H1 (cell line): ENCODE measurements around the gene ECEL1. TPM values are rescaled to one million over a fixed set of nuclear protein-coding genes. Genes with fewer than 3 reads are reported as not detected.
A peak's percentile ranks its signal among the peaks of the same experiment; 100 is the strongest.

Experiments
- CTCF ChIA-PET: fragments of 300-600 bp; sonication (Branson Sonifier 250); formaldehyde crosslinking; loops from one replicate; lab custom pipeline; 2021; ENCODE audit not compliant: partially characterized antibody; lab: Charles Lee
- POLR2A ChIA-PET: fragments of 300-600 bp; sonication (Branson Sonifier 250); formaldehyde crosslinking; loops from one replicate; lab custom pipeline; 2021; ENCODE audit warnings: inconsistent platforms; ENCODE audit not compliant: partially characterized antibody; lab: Charles Lee
- DNase-seq, 2 experiments: peaks; one replicate each; pipeline versions ENCODE4 v3.0.0 to v3.0.0-alpha.2; 2010 to 2022; ENCODE audit warnings: low spot score in 2 of 2, low read depth in 1 of 2, mixed read lengths in 1 of 2
- FAIRE-seq: peaks from 2 replicates; lab custom pipeline; 2011; peaks lifted over from hg19 to GRCh38; lab: Jason Lieb, UNC
- H2AFZ ChIP-seq: 2 replicates; pipeline ENCODE4 v1.8.1; 2012; ENCODE audit warnings: low read length, inconsistent platforms
- H2AK5ac ChIP-seq: 2 replicates; pipeline ENCODE4 v1.6.1; 2013; ENCODE audit warnings: low read depth, low read length
- H2BK120ac ChIP-seq: replicated peaks from 2 replicates; pipeline ENCODE3; 2013; ENCODE audit warnings: low read depth, low read length, inconsistent platforms
- H2BK12ac ChIP-seq: 2 replicates; pipeline ENCODE4 v1.6.1; 2013; ENCODE audit warnings: low read depth, low read length
- H2BK15ac ChIP-seq: 2 replicates; pipeline ENCODE4 v1.6.1; 2013; ENCODE audit warnings: low read length
- H2BK20ac ChIP-seq: 2 replicates; pipeline ENCODE4 v1.6.1; 2013; ENCODE audit warnings: low read length
- H2BK5ac ChIP-seq: 2 replicates; pipeline ENCODE4 v1.6.1; 2013; ENCODE audit warnings: low read depth, low read length
- H3K14ac ChIP-seq: 2 replicates; pipeline ENCODE4 v1.6.1; 2013; ENCODE audit warnings: inconsistent platforms; ENCODE audit not compliant: insufficient read length
- H3K18ac ChIP-seq: 2 replicates; pipeline ENCODE4 v1.6.1; 2013; ENCODE audit warnings: low read length; ENCODE audit errors: extremely low read depth
- H3K23ac ChIP-seq: 2 replicates; pipeline ENCODE4 v1.6.1; 2013; ENCODE audit warnings: inconsistent platforms; ENCODE audit not compliant: insufficient read length
- H3K23me2 ChIP-seq: 2 replicates; pipeline ENCODE4 v1.6.1; 2013; ENCODE audit warnings: low read depth, low read length
- H3K27ac ChIP-seq: 2 replicates; pipeline ENCODE4 v1.6.1; 2011; ENCODE audit warnings: low read depth, low read length, inconsistent platforms
- H3K27me3 ChIP-seq, 4 experiments: replicated peaks in 1 of 4; 1 replicate in 1 of 4; 2 replicates in 3 of 4; pipeline versions ENCODE4 v1.6.1 to v1.8.1; 2011 to 2013; ENCODE audit warnings: low read length in 3 of 4, mild to moderate bottlenecking in 3 of 4, inconsistent platforms in 2 of 4, mixed read lengths in 2 of 4, moderate library complexity in 1 of 4; ENCODE audit not compliant: control insufficient read depth in 3 of 4, insufficient read depth in 3 of 4; ENCODE audit errors: extremely low read depth in 1 of 4
- H3K36me3 ChIP-seq, 4 experiments: 2 replicates each; pipeline versions ENCODE4 v1.6.1 to v1.8.1; 2011 to 2013; ENCODE audit warnings: mild to moderate bottlenecking in 4 of 4, low read length in 3 of 4, moderate library complexity in 2 of 4, control low read depth in 1 of 4, inconsistent platforms in 1 of 4; ENCODE audit not compliant: insufficient read depth in 4 of 4, control insufficient read depth in 2 of 4
- H3K4ac ChIP-seq: replicated peaks from 2 replicates; pipeline ENCODE3; 2013; ENCODE audit warnings: low read length, low read depth, mixed read lengths, inconsistent platforms; ENCODE audit not compliant: insufficient read length
- H3K4me1 ChIP-seq, 4 experiments: replicated peaks in 1 of 4; 1 replicate in 1 of 4; 2 replicates in 3 of 4; pipeline versions ENCODE4 v1.6.1 to v1.8.1; 2011 to 2013; ENCODE audit warnings: low read length in 3 of 4, inconsistent platforms in 2 of 4, mixed read lengths in 1 of 4; ENCODE audit not compliant: insufficient read depth in 4 of 4, control insufficient read depth in 3 of 4
- H3K4me2 ChIP-seq, 2 experiments: 2 replicates each; pipeline versions ENCODE4 v1.6.1 to v1.8.1; 2011 to 2013; ENCODE audit warnings: low read depth in 2 of 2, low read length in 2 of 2, control low read depth in 1 of 2, inconsistent platforms in 1 of 2, mild to moderate bottlenecking in 1 of 2; ENCODE audit not compliant: insufficient read depth in 1 of 2
- H3K4me3 ChIP-seq, 4 experiments: fragments of 200-600, 300-600 bp in 1 of 4; sonication (generic), shearing (Covaris generic), sonication (Bioruptor Twin) in 1 of 4; 2 replicates each; pipeline versions ENCODE4 v1.5.1 to v1.8.1; 2011 to 2016; ENCODE audit warnings: low read length in 4 of 4, low read depth in 3 of 4, control low read depth in 2 of 4, inconsistent platforms in 2 of 4, mild to moderate bottlenecking in 2 of 4, mixed read lengths in 1 of 4, moderate library complexity in 1 of 4; ENCODE audit not compliant: insufficient read depth in 2 of 4; ENCODE audit errors: extremely low read depth in 1 of 4
- H3K56ac ChIP-seq: replicated peaks from 2 replicates; pipeline ENCODE3; 2013; ENCODE audit warnings: low read depth, mild to moderate bottlenecking, mixed read lengths, low read length, inconsistent platforms; ENCODE audit not compliant: insufficient read length
- H3K79me1 ChIP-seq: 2 replicates; pipeline ENCODE4 v1.6.1; 2013; ENCODE audit warnings: low read depth, low read length, control low read depth
- H3K79me2 ChIP-seq, 2 experiments: 2 replicates each; pipeline versions ENCODE4 v1.6.1 to v1.8.1; 2012 to 2013; ENCODE audit warnings: low read length in 2 of 2, mild to moderate bottlenecking in 2 of 2, inconsistent platforms in 1 of 2; ENCODE audit not compliant: insufficient read depth in 2 of 2, control insufficient read depth in 1 of 2
- H3K9ac ChIP-seq, 4 experiments: replicated peaks in 1 of 4; 1 replicate in 1 of 4; 2 replicates in 3 of 4; pipeline versions ENCODE4 v1.6.1 to v1.8.1; 2011 to 2013; ENCODE audit warnings: low read depth in 3 of 4, low read length in 3 of 4, control low read depth in 2 of 4, mild to moderate bottlenecking in 2 of 4, moderate library complexity in 2 of 4, inconsistent platforms in 1 of 4; ENCODE audit errors: extremely low read depth in 1 of 4
- H3K9me3 ChIP-seq, 2 experiments: 2 replicates each; pipeline versions ENCODE4 v1.6.1 to v1.8.1; 2012 to 2013; ENCODE audit warnings: mild to moderate bottlenecking in 2 of 2, moderate library complexity in 2 of 2, control low read depth in 1 of 2, inconsistent platforms in 1 of 2, low read depth in 1 of 2, low read length in 1 of 2, mixed read lengths in 1 of 2; ENCODE audit not compliant: insufficient read depth in 2 of 2
- H4K20me1 ChIP-seq, 2 experiments: replicated peaks in 1 of 2; 2 replicates each; pipeline versions ENCODE3 to v1.8.1; 2011 to 2013; ENCODE audit warnings: inconsistent platforms in 2 of 2, low read length in 2 of 2, mild to moderate bottlenecking in 1 of 2; ENCODE audit not compliant: insufficient read depth in 2 of 2, control insufficient read depth in 1 of 2
- H4K5ac ChIP-seq: 2 replicates; pipeline ENCODE4 v1.6.1; 2013; ENCODE audit warnings: low read length, low read depth, mixed read lengths, inconsistent platforms; ENCODE audit not compliant: insufficient read length
- H4K8ac ChIP-seq: 2 replicates; pipeline ENCODE4 v1.8.0; 2013; ENCODE audit warnings: mild to moderate bottlenecking, moderate library complexity, low read length, inconsistent platforms; ENCODE audit not compliant: insufficient read depth; ENCODE audit errors: extremely low read depth
- H4K91ac ChIP-seq: replicated peaks from 2 replicates; pipeline ENCODE3; 2013; ENCODE audit warnings: low read length, mixed read lengths, inconsistent platforms; ENCODE audit not compliant: insufficient read length
- EP300 ChIP-seq, 2 experiments: IDR thresholded peaks; 1 replicate in 1 of 2; 2 replicates in 1 of 2; pipeline ENCODE4 v1.6.1; 2011 to 2012; ENCODE audit warnings: low read depth in 2 of 2, low read length in 2 of 2, mild to moderate bottlenecking in 2 of 2, borderline replicate concordance in 1 of 2, inconsistent platforms in 1 of 2, moderate library complexity in 1 of 2
- RFX5 ChIP-seq: IDR thresholded peaks from 2 replicates; pipeline ENCODE4 v1.6.1; 2011; ENCODE audit warnings: low read depth, low read length, improper control_type of control experiment, borderline replicate concordance
- RNF2 ChIP-seq: fragments of 200-900, 300-1000 bp; sonication (generic); IDR thresholded peaks from 2 replicates; pipeline ENCODE4 v1.7.1; 2016; ENCODE audit warnings: borderline replicate concordance, low read depth, mild to moderate bottlenecking, antibody characterized with exemption, low read length; ENCODE audit not compliant: poor library complexity, severe bottlenecking; ENCODE audit errors: missing control alignments
- TBP ChIP-seq: IDR thresholded peaks from 2 replicates; pipeline ENCODE4 v1.6.1; 2011; ENCODE audit warnings: low read depth, low read length, improper control_type of control experiment
- WGBS, 2 experiments: shearing (Covaris generic) in 1 of 2; methylation state at CpG; one replicate each; pipeline versions ENCODE4 v1.1.6 to v1.1.7; 2013 to 2015; ENCODE audit warnings: low lambda C conversion rate in 2 of 2, mixed read lengths in 2 of 2, inconsistent platforms in 1 of 2, low coverage in 1 of 2, missing lambda C conversion rate in 1 of 2; ENCODE audit not compliant: insufficient replicate concordance in 2 of 2, insufficient coverage in 1 of 2, insufficient read length in 1 of 2; ENCODE audit errors: extremely low coverage in 1 of 2, missing lambda C conversion rate in 1 of 2; 5-methylcytosine and 5-hydroxymethylcytosine counted together
- polyA plus RNA-seq, 7 experiments: library from polyadenylated mRNA; depleted of rRNA in 3 of 7; stranded (reverse) in 5 of 7; unstranded in 2 of 7; fragments of >200 nt in 5 of 7; fragments of 200-250 nt in 2 of 7; gene quantifications; 1 replicate in 5 of 7; 2 replicates in 1 of 7; 4 replicates in 1 of 7; pipeline versions ENCODE4 v1.2.1 to v1.2.3, GENCODE V29; 2011 to 2013; ENCODE audit warnings: missing spikeins in 2 of 7, mixed read lengths in 2 of 7
- total RNA-seq: library from RNA; stranded (reverse); fragmentation: NEBNext Ultra II Directional; extraction: Animal tissue kit (Norgen Biotek cat#: 25700); gene quantifications from 2 replicates; pipeline ENCODE4 v1.2.1, GENCODE V29; 2021

ECEL1 gene
- total and polyA plus RNA-seq, 2 of the 8 experiments (the other 6 are each of a cell fraction or from before 2014, with no cell fraction given), result 7.7 to 20.2 TPM

GRCh38 chr2:232511336-232511890 lies 23.8 kb upstream of the ECEL1 start:
- no peak overlapping the region for H3K14ac ChIP-seq
- no peak for FAIRE-seq
- no peak overlapping the region for H3K27ac ChIP-seq
- no peaks in the 10 kb centered on the region for H3K79me1 ChIP-seq
- H3K79me2 ChIP-seq, result no peaks in the 10 kb centered on the region
- no peak overlapping the region for H4K5ac ChIP-seq
- peak overlapping the region; percentile 72; the same call in 1 of the 2 replicates for H2BK15ac ChIP-seq
- no peak for TF ChIP-seq RFX5
- TF ChIP-seq RNF2, result no peak
- TF ChIP-seq TBP, result no peak
- TF ChIP-seq EP300 (IDR thresholded peaks at IDR 0.05; ENCODE audit: borderline replicate concordance in 1 of 2, low read depth in 2 of 2, low read length in 2 of 2), result no peak
- no peak overlapping the region for H2BK20ac ChIP-seq
- peaks cover 2% of the 10 kb centered on the region; the same call in 1 of the 2 replicates for H3K23me2 ChIP-seq
- H2BK12ac ChIP-seq, result no peak overlapping the region
- no peak overlapping the region for H2AFZ ChIP-seq
- no peak overlapping the region for H3K4me3 ChIP-seq
- no peak overlapping the region for H3K9ac ChIP-seq
- no peaks in the 10 kb centered on the region for H3K9me3 ChIP-seq
- H2BK5ac ChIP-seq, result no peak overlapping the region
- peak overlapping the region; percentile 12; the same call in 1 of the 2 replicates for H4K8ac ChIP-seq
- no peaks in the 10 kb centered on the region for H4K20me1 ChIP-seq
- POLR2A ChIA-PET, result interaction anchor here (0.8 to 1.4 kb wide), 4 partner anchors 10 to 94 kb away, joined by 3 to 4 read pairs (median 4); no protein-coding TSS in a partner anchor
- H3K4me1 ChIP-seq, result peaks cover 0 to 10% (median 3%) of the 10 kb centered on the region in 4 experiments; a peak in 2 of 7 replicates
- no peaks in the 10 kb centered on the region for H3K36me3 ChIP-seq
- no peak overlapping the region for H3K23ac ChIP-seq
- DNase-seq, result no peak
- no peak overlapping the region for H2BK120ac ChIP-seq
- H3K4me2 ChIP-seq, result no peak overlapping the region
- H3K18ac ChIP-seq, result no peak overlapping the region
- WGBS, 2 experiments, result 86% methylated on average over 11 of the region's 11 CpGs; no CpG with 5 or more reads in 1 of the 2 experiments
- CTCF ChIA-PET, result interaction anchor here (0.8 to 10.8 kb wide), 6 partner anchors 11 to 149 kb away, joined by 3 to 176 read pairs (median 5); partner anchors contain the start of genes CHRND and PRSS56
- peaks cover 0 to 10% (median 4%) of the 10 kb centered on the region in 4 experiments; a peak in 3 of 7 replicates for H3K27me3 ChIP-seq
- no peak overlapping the region for H4K91ac ChIP-seq
- no peak overlapping the region for H2AK5ac ChIP-seq
- no peak overlapping the region for H3K56ac ChIP-seq
- no peak overlapping the region for H3K4ac ChIP-seq
